ENCODE results near the gene GARIN5A.

DNA sequence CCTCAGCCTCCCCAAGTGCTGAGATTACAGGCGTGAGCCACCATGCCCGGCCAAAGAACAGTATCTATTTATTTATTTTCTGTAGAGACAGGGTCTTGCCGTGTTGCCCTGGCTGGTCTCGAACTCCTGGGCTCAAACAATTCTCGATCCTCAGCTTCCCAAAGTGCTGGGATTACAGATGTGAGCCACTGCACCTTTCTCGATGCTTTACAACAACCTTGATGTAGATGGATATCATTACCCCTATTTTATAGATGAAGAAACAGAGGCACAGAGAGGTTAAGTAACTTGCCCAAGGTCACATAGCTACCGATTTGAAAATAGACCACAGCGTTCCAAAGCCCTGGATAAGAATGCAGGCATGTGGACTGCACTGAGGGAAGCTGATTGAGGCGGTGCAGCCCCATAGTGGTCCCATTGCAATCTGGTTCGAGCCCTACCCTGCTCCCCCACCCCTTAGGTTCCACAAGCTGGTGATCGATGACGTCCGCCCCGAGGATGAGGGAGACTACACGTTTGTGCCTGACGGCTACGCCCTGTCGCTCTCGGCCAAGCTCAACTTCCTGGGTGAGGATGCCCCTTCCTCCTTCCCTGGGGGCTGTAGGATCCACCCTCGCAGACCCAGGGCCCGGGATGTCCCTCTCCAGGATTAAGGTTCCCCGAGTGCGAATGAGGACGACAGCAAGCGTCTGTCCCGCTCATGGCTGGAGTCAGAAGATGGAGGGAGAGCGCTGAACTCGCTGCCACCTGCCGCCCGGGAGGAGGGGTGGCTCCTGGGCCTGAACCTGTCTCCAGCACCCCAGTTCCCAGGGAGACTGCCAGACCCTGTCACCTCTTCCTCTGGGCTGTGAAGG, 26.1 kb downstream of the GARIN5A start:
- TF ChIP-seq, protein P1, sequence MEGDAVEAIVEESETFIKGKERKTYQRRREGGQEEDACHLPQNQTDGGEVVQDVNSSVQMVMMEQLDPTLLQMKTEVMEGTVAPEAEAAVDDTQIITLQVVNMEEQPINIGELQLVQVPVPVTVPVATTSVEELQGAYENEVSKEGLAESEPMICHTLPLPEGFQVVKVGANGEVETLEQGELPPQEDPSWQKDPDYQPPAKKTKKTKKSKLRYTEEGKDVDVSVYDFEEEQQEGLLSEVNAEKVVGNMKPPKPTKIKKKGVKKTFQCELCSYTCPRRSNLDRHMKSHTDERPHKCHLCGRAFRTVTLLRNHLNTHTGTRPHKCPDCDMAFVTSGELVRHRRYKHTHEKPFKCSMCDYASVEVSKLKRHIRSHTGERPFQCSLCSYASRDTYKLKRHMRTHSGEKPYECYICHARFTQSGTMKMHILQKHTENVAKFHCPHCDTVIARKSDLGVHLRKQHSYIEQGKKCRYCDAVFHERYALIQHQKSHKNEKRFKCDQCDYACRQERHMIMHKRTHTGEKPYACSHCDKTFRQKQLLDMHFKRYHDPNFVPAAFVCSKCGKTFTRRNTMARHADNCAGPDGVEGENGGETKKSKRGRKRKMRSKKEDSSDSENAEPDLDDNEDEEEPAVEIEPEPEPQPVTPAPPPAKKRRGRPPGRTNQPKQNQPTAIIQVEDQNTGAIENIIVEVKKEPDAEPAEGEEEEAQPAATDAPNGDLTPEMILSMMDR (conservative IDR thresholded peaks at IDR 0.05; ENCODE audit: low read length): no peak
- no peak for TF ChIP-seq EZH2phosphoT487 (IDR thresholded peaks at IDR 0.05; ENCODE audit: borderline replicate concordance, low read depth, low read length)

Measured in OCI-LY7 (cell line).